ENCODE measurements around the gene STKLD1. TPM values are rescaled to one million over a fixed set of nuclear protein-coding genes. Genes with fewer than 3 reads are reported as not detected.

Gene STKLD1
- total RNA-seq, 1 donor from 2014 or later, result 1.6 TPM

DNA sequence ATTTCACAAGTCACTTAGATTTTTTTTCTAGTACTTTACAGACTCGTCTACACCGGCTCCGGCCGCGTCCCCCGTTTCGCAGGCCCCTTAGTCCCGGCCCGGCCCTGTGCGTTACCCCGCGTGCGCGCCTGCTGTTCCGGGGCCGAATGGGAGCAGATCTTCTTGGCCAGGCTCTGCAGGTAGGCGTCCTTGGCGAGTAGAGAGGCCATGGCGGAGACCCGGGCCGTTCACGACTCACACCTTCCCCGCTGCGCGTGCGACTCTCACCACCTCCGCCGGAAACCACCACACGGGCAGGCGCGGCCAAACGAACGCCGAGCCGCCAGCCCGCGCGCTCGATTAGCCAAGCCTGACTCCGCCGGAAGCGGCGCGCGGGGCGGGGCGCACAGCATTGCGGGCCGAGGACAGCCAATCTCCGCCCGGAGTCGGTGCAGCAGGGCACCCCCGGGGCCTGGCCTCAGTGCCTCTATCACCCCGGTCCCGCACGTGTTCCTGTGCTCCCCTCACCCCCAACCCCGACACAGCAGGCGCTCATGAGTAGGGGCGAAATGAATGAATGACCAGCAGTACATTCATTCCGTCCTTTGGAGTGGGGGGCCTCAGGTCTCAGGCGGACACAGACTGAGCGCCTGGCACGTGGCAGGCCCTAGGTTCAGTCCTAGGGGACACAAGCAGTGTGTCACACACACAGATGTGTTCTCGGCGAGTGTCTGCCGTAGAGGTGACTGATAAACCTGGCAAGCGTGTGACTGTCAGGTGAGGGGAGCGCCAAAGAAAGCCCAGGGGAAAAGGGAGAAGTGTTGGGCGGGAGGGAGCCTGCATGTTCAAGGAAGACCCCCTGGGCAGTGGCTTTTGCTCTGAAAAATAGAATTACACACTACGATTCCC is 40.0 kb upstream of the STKLD1 start, which contains the start of gene SURF6:
TSS of gene SURF6 (minus strand) at position 265 of the 888 bp plus-strand sequence. CDS start at position 209, 56 bp downstream.
- H3K4me3 ChIP-seq, result peak within 1 kb of the TSS; percentile 97
- DNase-seq (peak; percentile 95), ATAC-seq (peak; percentile 96 to 97)
- intact Hi-C loops (cut with DNase I), result no loop called here
- H3K27me3 ChIP-seq (ENCODE audit: low read depth), result no peaks in the 10 kb centered on the region
- peaks cover 60% of the 10 kb centered on the region for H3K36me3 ChIP-seq
- H3K4me1 ChIP-seq, result peaks cover 28% of the 10 kb centered on the region
- H3K9me3 ChIP-seq, result no peaks in the 10 kb centered on the region
- TF ChIP-seq, protein P1, sequence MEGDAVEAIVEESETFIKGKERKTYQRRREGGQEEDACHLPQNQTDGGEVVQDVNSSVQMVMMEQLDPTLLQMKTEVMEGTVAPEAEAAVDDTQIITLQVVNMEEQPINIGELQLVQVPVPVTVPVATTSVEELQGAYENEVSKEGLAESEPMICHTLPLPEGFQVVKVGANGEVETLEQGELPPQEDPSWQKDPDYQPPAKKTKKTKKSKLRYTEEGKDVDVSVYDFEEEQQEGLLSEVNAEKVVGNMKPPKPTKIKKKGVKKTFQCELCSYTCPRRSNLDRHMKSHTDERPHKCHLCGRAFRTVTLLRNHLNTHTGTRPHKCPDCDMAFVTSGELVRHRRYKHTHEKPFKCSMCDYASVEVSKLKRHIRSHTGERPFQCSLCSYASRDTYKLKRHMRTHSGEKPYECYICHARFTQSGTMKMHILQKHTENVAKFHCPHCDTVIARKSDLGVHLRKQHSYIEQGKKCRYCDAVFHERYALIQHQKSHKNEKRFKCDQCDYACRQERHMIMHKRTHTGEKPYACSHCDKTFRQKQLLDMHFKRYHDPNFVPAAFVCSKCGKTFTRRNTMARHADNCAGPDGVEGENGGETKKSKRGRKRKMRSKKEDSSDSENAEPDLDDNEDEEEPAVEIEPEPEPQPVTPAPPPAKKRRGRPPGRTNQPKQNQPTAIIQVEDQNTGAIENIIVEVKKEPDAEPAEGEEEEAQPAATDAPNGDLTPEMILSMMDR (IDR thresholded peaks at IDR 0.05), result no peak
- H3K27ac ChIP-seq, result peak within 1 kb of the TSS; percentile 83

DNA sequence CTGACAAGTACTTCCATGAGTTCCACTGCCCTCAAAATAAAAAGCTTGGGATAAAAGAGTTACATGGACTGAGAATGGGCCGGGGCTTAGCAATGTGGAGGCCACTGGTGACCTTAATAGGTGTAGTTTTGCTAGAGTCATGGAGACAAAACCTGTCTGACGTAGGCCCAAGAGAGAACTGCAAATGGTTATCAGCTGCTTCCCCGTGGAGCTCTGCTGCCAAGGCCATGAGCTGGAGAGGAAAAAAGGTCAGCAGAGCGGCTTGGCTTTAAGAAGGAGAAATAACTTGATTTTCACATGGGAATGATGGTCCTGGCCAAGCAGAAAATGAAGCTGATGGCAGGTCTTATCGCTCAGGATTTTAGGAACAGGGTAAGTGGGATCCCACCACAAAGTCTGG is 36.5 kb upstream of the STKLD1 start:
- Histone ChIP-seq H3K4me1 (peaks cover 34% of the 10 kb centered on the region), H3K27ac (no peak overlapping the region)
- intact Hi-C loops (cut with DNase I), result no loop called here

DNA sequence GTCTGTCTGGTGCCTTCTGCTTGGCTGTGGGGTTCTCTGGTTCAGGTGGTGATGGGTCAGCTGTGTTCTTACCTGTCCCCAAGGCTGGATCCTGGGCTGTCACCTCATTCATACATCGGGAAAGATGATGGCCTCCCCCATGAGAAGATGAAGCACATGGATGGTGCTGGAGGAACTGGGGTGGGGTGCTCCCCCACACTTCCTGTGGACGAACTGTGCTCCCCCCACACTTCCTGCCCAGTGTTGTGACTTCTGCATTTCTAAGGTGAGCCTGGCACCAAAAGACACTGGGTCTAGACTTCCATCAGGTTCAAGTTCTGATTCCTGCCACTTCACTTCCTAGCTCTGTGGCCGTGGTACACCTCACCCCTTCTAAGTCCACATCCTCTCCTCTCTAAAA is 35.9 kb upstream of the STKLD1 start:
- ATAC-seq (no peak), DNase-seq (no peak)
- TF ChIP-seq, protein P1 (IDR thresholded peaks at IDR 0.05), result no peak
- H3K9me3 ChIP-seq, result no peaks in the 10 kb centered on the region
- H3K4me1 ChIP-seq, result peaks cover 28% of the 10 kb centered on the region
- H3K4me3 ChIP-seq, result peak overlapping the region; percentile 7
- peak overlapping the region; percentile 67 for H3K27ac ChIP-seq
- intact Hi-C loops (cut with DNase I), result no loop called here
- no peaks in the 10 kb centered on the region for H3K27me3 ChIP-seq (ENCODE audit: low read depth)
- peaks cover 65% of the 10 kb centered on the region for H3K36me3 ChIP-seq

More for the DNA sequence above, 36.5 kb upstream of the STKLD1 start:
- no peaks in the 10 kb centered on the region for H3K27me3 ChIP-seq (ENCODE audit: low read depth)
- H3K9me3 ChIP-seq, result no peaks in the 10 kb centered on the region
- TF ChIP-seq, protein P1 (IDR thresholded peaks at IDR 0.05), result no peak
- no peak overlapping the region for H3K4me3 ChIP-seq
- no peak for ATAC-seq
- no peak for DNase-seq
- peaks cover 60% of the 10 kb centered on the region for H3K36me3 ChIP-seq

DNA sequence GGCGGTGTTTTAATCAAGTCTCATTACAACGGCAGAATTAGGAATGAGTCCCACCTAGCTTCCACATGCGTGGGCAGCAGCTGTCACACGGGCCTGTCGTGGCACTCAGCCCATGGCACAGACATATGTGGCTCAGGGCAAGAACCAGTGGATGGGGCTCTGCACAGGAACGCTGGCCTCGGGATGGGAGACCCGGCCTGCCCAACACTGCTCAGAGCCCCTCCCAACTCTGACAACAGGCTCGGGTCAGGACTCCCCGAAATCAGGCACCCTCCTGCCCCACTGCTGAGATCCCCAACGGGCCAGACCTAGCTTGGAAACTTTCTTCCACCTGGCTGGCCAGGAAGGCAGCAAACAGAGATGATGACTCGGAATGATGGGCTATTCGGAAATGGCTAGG is 35.2 kb upstream of the STKLD1 start:
- Histone ChIP-seq H3K9me3 (no peaks in the 10 kb centered on the region), H3K27me3 (ENCODE audit: low read depth) (no peaks in the 10 kb centered on the region), H3K36me3 (peaks cover 72% of the 10 kb centered on the region), H3K4me1 (peaks cover 25% of the 10 kb centered on the region), H3K4me3 (peak overlapping the region; percentile 7), H3K27ac (peak overlapping the region; percentile 67)
- TF ChIP-seq, protein P1 (IDR thresholded peaks at IDR 0.05), result no peak
- DNase-seq, result no peak
- intact Hi-C loops (cut with DNase I), result no loop called here
- ATAC-seq, result no peak

DNA sequence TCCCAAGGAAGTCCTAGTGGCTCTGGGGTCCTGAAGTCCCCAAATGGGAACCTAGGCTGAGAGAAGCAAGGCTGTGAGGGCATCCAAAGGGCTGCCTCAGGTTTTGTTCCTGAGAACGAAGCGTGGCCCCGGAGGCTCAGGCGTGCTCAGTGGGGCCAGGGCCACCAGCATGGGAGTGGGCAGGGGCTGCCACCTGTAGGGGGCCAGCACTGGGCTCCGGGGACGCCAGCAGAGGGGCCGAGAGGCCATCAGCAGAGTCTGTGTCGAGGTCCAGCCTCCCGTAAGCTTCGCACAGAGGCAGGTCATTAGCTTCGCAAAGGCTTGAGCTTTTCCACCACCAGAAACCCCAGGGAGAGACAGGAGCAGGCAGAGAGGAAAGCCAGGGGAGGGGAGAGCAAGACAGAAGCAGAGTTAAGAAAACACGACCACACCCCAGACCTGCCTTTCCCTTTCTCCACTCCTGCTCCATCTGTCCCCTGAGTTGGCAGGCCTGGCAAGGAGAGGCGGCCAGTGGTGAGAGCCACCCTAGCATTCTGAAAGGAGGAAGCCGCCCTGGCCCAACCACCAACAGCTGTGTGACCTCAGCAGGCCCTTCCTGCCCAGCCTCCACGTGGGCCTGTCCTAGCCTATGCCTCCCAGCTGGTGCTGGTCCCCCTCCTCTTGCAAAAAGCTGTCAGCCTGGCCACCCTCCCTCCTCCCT is 34.6 kb upstream of the STKLD1 start:
- Histone ChIP-seq H3K4me1 (peaks cover 27% of the 10 kb centered on the region), H3K4me3 (peak overlapping the region; percentile 7), H3K27ac (peak overlapping the region; percentile 67), H3K27me3 (ENCODE audit: low read depth) (no peaks in the 10 kb centered on the region), H3K36me3 (peaks cover 76% of the 10 kb centered on the region), H3K9me3 (no peaks in the 10 kb centered on the region)
- DNase-seq (peak; percentile 83), ATAC-seq (peak; percentile 72 to 80)
- TF ChIP-seq, protein P1 (IDR thresholded peaks at IDR 0.05), result no peak
- intact Hi-C loops (cut with DNase I), result no loop called here
